22Rv1 (cell line): ENCODE measurements around the gene TMEM163.

Experiments used
- H3K27ac ChIP-seq: fragments of 450-650 bp; 2 replicates; pipeline ENCODE4 v1.5.1; 2017
- CTCF ChIP-seq: fragments of 450-650 bp; IDR thresholded peaks from 2 replicates; pipeline ENCODE4 v1.5.1; 2017; ENCODE audit warnings: mild to moderate bottlenecking
- ZFX ChIP-seq: fragments of 450-650 bp; IDR thresholded peaks from 2 replicates; pipeline ENCODE4 v1.6.1; 2017; ENCODE audit warnings: antibody characterized with exemption, borderline replicate concordance

Gene TMEM163

GRCh38 chr2:134692499-134692898 lies 26.3 kb downstream of the TMEM163 start:
- TF ChIP-seq ZFX (no peak), CTCF (no peak)
- H3K27ac ChIP-seq, result no peak overlapping the region

DNA sequence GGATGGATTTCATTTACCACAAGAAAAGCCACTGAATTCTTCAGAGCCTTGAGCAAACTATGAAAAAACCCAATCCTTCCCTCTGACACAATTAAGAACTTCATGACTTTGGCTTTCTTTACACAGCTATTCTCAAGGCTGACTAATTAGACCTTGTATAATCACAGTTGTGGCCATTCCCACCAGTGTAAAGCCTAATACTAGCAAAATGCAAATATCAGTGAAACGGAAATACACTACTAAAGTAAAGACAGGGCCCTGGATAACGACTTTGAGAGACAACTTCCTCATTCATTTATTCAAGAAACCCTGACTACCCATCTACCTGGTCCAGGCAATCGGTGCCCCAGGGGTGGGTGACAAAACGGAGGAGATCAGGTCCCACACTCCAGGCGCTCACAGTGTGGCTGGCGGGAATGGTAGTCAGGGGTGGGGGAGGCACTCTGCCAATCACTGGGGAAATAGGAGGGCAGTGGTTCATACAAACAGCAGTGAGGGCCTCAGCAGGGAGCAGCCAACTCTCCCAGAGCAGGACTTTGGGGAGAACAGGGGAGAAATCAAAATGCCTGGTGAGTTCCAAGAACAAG lies 28.1 kb downstream of the TMEM163 start:
- TF ChIP-seq ZFX (no peak), CTCF (no peak)
- no peak overlapping the region for H3K27ac ChIP-seq

GRCh38 chr2:134689315-134689714 lies 29.5 kb downstream of the TMEM163 start:
- no peak overlapping the region for H3K27ac ChIP-seq
- TF ChIP-seq CTCF, result no peak
- TF ChIP-seq ZFX, result no peak

- TF ChIP-seq CTCF (no peak), ZFX (no peak)
- no peak overlapping the region for H3K27ac ChIP-seq
Measured at GRCh38 chr2:134685967-134686366, 32.8 kb downstream of the TMEM163 start.

- H3K27ac ChIP-seq, result no peak overlapping the region
- TF ChIP-seq CTCF (no peak), ZFX (no peak)
Measured at GRCh38 chr2:134683561-134684112, 35.2 kb downstream of the TMEM163 start.

DNA sequence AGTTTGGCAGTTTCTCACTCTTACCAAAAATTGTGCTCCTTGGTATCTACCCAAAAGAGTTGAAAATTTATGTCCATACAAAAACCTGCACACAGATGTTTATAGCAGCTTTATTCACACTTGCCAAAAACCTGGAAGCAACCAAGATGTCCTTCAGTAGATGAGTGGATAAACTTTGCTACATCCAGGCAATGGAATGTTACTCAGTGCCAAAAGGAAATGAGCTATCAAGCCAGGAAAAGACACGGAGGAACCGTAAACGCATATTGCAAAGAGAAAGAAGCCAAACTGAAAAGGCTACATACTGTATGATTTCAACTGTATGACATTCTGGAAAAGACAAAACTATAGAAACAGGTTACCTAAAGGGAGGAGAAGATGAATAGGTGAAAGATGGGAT lies 36.1 kb downstream of the TMEM163 start:
- TF ChIP-seq ZFX (no peak), CTCF (no peak)
- H3K27ac ChIP-seq, result no peak overlapping the region

DNA sequence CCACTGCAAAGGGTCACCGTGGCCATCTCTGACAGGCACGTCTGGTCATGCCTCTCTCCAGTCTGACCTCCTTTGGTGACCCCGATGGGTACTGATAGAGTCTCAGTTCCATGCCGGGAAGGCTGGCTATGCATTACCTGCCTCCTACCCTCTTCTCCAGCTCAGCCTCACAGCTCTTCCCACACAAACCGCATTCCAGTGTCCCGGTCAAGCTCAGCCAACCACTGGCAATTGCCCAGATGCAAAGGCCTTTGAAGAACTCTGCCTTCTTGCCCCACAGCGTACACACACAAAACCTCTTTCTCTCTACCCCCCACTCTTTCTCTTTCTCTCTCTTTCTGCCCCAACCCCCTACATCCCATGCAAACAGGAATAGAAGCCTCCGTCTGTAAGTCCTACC lies 37.6 kb downstream of the TMEM163 start:
- TF ChIP-seq ZFX (no peak), CTCF (no peak)
- H3K27ac ChIP-seq, result no peak overlapping the region
